BLaER1 treated with 17β-estradiol and CSF1 and Interleukin-3, amounts not matched to agents 10 nM and 100 nM (cell line): Measurements from ENCODE around the gene ZNF142.

ENCODE experiments used
- H3K27ac ChIP-seq, 11 experiments: shearing (Covaris generic); formaldehyde crosslinking; 2 replicates each; pipeline ENCODE4 v1.8.1; 2022
- H3K27me3 ChIP-seq, 11 experiments: shearing (Covaris generic); formaldehyde crosslinking; 2 replicates each; pipeline ENCODE4 v1.8.1; 2022
- H3K36me3 ChIP-seq, 11 experiments: shearing (Covaris generic); formaldehyde crosslinking; 2 replicates each; pipeline ENCODE4 v1.8.1; 2022
- H3K4me1 ChIP-seq, 10 experiments: shearing (Covaris generic); formaldehyde crosslinking; 2 replicates each; pipeline ENCODE4 v1.8.1; 2022
- H3K4me2 ChIP-seq, 11 experiments: shearing (Covaris generic); formaldehyde crosslinking; 2 replicates each; pipeline ENCODE4 v1.8.1; 2022
- H3K4me3 ChIP-seq, 10 experiments: shearing (Covaris generic); formaldehyde crosslinking; 2 replicates each; pipeline ENCODE4 v1.8.1; 2022
- H3K9ac ChIP-seq, 11 experiments: shearing (Covaris generic); formaldehyde crosslinking; 2 replicates each; pipeline ENCODE4 v1.8.1; 2022
- H3K9me3 ChIP-seq, 11 experiments: shearing (Covaris generic); formaldehyde crosslinking; replicated peaks in 1 of 11; 2 replicates each; pipeline ENCODE4 v1.8.1; 2022
- H4K20me1 ChIP-seq, 11 experiments: shearing (Covaris generic); formaldehyde crosslinking; 2 replicates each; pipeline ENCODE4 v1.8.1; 2022
- Cebpa-rat ChIP-seq, 11 experiments: shearing (Covaris generic); IDR thresholded peaks; 2 replicates each; pipeline ENCODE4 v1.8.1; 2022

Gene ZNF142

DNA sequence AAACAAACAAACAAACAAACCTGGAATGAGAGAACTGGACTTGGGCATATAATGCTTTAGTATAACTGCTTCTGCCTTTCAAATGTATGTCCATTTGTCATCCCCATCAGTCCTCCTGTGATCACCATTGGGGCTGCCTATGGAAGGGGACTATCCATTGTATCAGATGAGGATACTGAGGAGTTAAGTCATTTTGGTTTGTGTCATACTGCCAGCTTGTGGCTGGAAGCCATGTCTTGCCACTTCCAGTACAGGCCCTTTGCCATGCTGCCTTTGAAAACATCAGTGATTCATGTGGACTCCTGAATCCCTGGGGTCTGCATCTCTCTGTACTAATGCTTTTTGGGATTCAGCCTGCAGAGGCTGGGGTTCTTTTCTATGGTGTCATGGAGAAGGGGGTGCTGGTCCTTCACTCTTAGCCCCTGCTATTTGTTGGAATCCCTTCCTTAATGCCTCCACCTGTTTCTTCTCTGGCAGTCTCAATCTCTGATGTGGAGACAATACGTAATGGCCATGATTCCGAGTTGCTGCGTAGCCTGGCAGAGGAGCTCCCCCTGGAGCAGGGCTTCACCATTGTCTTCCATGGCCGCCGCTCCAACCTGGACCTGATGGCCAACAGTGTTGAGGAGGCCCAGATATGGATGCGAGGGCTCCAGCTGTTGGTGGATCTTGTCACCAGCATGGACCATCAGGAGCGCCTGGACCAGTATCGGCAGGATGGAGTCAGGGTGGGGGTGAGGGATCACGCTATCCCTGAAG lies 41.1 kb downstream of the ZNF142 start:
- H3K4me2 ChIP-seq = no peak overlapping the region
- no peaks in the 10 kb centered on the region for H3K27me3 ChIP-seq
- H3K4me3 ChIP-seq = no peak overlapping the region
- H3K4me1 ChIP-seq = peaks cover 9 to 14% (median 11%) of the 10 kb centered on the region in 10 experiments
- H4K20me1 ChIP-seq = no peaks in the 10 kb centered on the region
- no peaks in the 10 kb centered on the region for H3K9me3 ChIP-seq
- no peak overlapping the region for H3K27ac ChIP-seq
- no peaks in the 10 kb centered on the region; a peak in 1 of 22 replicates for H3K36me3 ChIP-seq
- no peak for TF ChIP-seq Cebpa-rat (IDR thresholded peaks at IDR 0.05)
- H3K9ac ChIP-seq = no peak overlapping the region

DNA sequence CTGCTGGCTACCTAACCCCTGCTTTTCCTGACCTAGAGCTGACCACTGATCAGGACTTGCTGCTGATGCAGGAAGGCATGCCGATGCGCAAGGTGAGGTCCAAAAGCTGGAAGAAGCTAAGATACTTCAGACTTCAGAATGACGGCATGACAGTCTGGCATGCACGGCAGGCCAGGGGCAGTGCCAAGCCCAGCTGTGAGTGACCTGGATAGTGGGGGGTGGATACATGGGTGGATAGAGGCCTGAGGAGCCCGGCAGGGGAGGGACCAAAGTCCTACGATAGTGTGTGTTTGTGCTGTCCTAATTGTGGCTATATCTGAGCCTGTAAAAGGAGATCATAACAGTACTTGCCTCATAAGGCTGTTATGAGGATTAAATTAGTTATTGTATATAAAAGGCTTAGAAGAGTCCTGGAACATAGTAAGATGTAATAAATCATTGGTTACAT lies 43.5 kb downstream of the ZNF142 start:
- Histone ChIP-seq H4K20me1 (no peaks in the 10 kb centered on the region), H3K9me3 (no peaks in the 10 kb centered on the region), H3K9ac (no peak overlapping the region), H3K27ac (no peak overlapping the region), H3K4me3 (no peak overlapping the region), H3K36me3 (no peaks in the 10 kb centered on the region; a peak in 1 of 22 replicates), H3K4me2 (no peak overlapping the region), H3K4me1 (no peaks in the 10 kb centered on the region), H3K27me3 (no peaks in the 10 kb centered on the region)
- TF ChIP-seq Cebpa-rat (IDR thresholded peaks at IDR 0.05) = no peak

DNA sequence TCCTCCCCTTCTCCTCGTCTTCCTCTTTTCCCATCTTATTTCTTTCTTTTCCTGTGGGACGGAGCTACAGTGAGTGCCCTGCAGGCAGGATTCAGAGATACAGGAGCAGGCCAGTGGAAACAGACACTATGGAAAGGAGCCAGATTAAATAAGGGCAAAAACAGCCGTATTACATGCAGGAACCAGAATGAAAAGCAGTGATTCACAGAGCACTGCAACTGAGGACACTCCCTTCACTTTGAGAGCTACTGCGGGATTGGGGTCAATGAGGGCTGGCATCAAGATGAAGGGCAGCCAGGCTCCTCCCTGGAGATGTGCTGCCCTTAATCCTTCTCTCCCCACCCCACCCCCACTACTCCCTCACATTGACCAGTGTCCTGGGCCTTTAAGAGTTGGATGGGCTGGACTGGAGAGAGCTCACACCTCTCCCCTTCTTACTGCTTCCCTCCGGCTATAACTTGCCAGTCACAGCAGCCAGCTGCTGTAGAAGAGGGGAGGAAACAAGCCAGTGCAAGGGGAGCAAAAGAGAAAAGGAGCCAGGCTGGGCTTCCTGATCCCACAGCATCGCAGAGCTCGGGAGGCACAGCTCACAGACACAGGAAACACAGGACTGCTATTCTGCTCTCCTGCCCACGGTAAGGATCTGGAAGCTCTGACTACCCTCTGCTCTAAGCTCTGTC lies 51.8 kb downstream of the ZNF142 start, which contains the start of gene PLCD4:
TSS of gene PLCD4 (plus strand) at position 464 of the 680 bp plus-strand sequence. CDS start 7,841 bp downstream, outside the sequence.
- H3K9ac ChIP-seq = no peak within 1 kb of the TSS
- no peaks in the 10 kb centered on the region for H3K4me1 ChIP-seq
- H3K4me3 ChIP-seq = no peak within 1 kb of the TSS
- no peaks in the 10 kb centered on the region for H3K36me3 ChIP-seq
- TF ChIP-seq Cebpa-rat (IDR thresholded peaks at IDR 0.05) = no peak
- H4K20me1 ChIP-seq = no peaks in the 10 kb centered on the region
- H3K4me2 ChIP-seq = no peak within 1 kb of the TSS
- H3K27ac ChIP-seq = no peak within 1 kb of the TSS
- H3K27me3 ChIP-seq = no peaks in the 10 kb centered on the region
- no peaks in the 10 kb centered on the region for H3K9me3 ChIP-seq

DNA sequence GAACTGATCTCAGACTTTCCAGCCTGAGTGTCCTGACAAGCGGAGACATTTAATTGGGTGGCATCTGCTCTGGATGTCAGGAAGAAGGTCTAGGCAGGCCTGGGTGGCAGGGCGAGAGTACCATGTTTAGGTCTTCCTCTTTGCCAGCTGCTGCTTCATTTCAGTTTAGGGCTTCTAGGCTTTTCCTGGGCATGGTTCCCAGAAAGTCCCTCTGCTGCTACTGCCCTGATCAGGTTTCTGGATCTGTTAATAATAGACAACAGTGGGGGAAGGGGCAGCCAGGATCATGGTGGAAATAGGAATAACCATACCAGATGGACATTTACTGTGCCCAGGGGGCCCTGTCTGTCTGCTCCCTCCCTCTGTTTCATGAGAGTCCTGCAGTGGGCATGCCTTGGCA lies 54.0 kb downstream of the ZNF142 start:
- Histone ChIP-seq H3K4me2 (no peak overlapping the region), H3K9me3 (no peaks in the 10 kb centered on the region), H3K4me1 (no peaks in the 10 kb centered on the region)

More for the DNA sequence above, 54.0 kb downstream of the ZNF142 start:
- Histone ChIP-seq H4K20me1 (no peaks in the 10 kb centered on the region), H3K4me3 (no peak overlapping the region), H3K9ac (no peak overlapping the region), H3K27me3 (no peaks in the 10 kb centered on the region), H3K36me3 (no peaks in the 10 kb centered on the region), H3K27ac (no peak overlapping the region)
- no peak for TF ChIP-seq Cebpa-rat (IDR thresholded peaks at IDR 0.05)
